LNCAP (cell line): ENCODE data around the gene CPZ.
A peak's percentile ranks its signal among the peaks of the same experiment; 100 is the strongest.

Source experiments
- CTCF ChIP-seq: fragments of 450-650 bp; IDR thresholded peaks from 2 replicates; pipeline ENCODE4 v1.5.1; 2017; ENCODE audit warnings: mild to moderate bottlenecking

The CPZ gene

GRCh38 chr4:8601556-8601955 is 9.0 kb downstream of the CPZ start:
- no peak for TF ChIP-seq CTCF

GRCh38 chr4:8602686-8603430 is 10.3 kb downstream of the CPZ start:
- no peak for TF ChIP-seq CTCF

GRCh38 chr4:8603931-8604330 is 11.4 kb downstream of the CPZ start:
- TF ChIP-seq CTCF: no peak

DNA sequence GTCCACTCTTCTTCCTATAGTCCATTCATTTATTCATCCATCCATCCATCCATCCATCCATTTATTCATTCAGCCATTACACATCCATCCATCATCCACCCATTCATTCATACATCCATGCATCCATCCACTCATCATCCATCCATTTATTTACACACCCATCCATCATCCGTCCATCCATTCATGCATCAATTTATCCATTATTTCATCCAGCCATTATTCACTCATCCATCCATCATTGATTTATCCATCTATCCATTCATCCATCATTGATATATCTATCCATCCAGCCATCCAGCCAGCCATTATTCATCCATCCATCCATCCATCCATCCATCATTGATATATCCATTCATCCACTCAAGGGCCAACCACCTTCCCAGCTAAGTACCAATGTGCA is 12.7 kb downstream of the CPZ start:
- TF ChIP-seq CTCF: no peak

- no peak for TF ChIP-seq CTCF
Observed at GRCh38 chr4:8606476-8606875, 13.9 kb downstream of the CPZ start.

DNA sequence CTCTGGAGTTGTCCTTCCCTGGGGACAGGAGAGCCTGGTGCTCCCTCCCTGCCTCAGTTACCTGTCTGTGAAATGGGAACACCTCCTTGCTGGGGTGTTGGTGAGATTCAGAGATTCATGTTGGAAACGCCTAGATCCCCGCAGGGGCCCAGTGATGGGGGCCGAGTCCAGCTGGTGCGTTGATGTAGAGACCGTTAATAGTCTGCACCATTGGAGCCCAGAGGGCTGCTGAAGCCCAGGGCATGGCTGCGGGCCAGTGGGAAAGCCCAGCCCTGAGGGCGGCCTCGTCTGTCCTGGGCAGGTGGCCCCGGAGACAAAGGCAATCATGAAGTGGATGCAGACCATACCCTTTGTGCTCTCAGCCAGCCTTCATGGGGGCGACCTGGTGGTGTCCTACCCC is 14.4 kb downstream of the CPZ start:
- no peak for TF ChIP-seq CTCF

- TF ChIP-seq CTCF: peak; percentile 99
Observed at GRCh38 chr4:8607603-8608481, 15.3 kb downstream of the CPZ start.
